Lower leg skin (tissue), 3 donors: ENCODE results near the gene C9orf78.

ENCODE experiments used
- POLR2A ChIP-seq, 2 donors: fragments of 450-650 bp; IDR thresholded peaks; one replicate each; pipeline ENCODE4 v1.6.1; 2016 to 2017; ENCODE audit warnings: antibody characterized with exemption in 2 of 2, mild to moderate bottlenecking in 1 of 2, moderate library complexity in 1 of 2
- TF ChIP-seq, protein P1 (sequence below), 3 donors: fragments of 450-650 bp; IDR thresholded peaks; one replicate each; pipeline ENCODE4 v1.5.1; 2016; ENCODE audit warnings: antibody characterized with exemption in 3 of 3, mild to moderate bottlenecking in 3 of 3, moderate library complexity in 2 of 3

DNA sequence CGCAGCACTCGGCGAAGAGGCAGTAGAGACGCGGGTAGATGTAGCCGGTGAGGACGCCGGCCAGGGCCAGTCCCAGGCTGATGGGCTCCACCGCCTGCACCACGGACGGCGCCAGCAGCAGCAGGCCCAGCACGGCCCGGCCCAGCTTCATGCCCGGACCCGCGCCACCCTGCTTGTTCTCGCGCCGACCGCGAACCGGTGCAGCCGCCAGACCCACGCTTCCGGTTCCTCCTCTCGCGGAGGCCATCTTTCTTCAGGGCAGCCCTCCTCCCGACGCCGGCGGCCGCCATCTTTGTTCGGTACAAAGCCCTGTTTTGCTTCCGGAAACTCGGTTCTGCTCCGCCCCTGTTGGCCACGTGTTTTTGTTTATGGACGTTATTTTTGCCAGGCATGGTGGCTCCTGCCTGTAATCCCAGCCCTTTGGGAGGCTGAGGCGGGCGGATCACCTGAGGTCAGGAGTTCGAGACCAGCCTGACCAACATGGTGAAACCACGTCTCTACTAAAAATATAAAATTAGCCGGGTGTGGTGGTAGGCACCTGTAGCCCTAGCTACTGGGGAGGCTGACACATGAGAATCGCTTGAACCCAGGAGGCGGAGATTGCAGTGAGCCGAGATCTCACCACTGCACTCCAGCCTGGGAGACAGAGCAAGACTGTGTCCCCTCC is 11.0 kb downstream of the C9orf78 start, which contains the start of gene TOR1A:
- TF ChIP-seq POLR2A (IDR thresholded peaks at IDR 0.05): no peak
- TF ChIP-seq, protein P1, sequence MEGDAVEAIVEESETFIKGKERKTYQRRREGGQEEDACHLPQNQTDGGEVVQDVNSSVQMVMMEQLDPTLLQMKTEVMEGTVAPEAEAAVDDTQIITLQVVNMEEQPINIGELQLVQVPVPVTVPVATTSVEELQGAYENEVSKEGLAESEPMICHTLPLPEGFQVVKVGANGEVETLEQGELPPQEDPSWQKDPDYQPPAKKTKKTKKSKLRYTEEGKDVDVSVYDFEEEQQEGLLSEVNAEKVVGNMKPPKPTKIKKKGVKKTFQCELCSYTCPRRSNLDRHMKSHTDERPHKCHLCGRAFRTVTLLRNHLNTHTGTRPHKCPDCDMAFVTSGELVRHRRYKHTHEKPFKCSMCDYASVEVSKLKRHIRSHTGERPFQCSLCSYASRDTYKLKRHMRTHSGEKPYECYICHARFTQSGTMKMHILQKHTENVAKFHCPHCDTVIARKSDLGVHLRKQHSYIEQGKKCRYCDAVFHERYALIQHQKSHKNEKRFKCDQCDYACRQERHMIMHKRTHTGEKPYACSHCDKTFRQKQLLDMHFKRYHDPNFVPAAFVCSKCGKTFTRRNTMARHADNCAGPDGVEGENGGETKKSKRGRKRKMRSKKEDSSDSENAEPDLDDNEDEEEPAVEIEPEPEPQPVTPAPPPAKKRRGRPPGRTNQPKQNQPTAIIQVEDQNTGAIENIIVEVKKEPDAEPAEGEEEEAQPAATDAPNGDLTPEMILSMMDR (IDR thresholded peaks at IDR 0.05): no peak
